DOHH2 (cell line): ENCODE results near the gene TAB3.

Source experiments
- H3F3A ChIP-seq: fragments of 200-600 bp; sonication (generic), shearing (Covaris generic); 2 replicates; pipeline ENCODE4 v1.6.0; 2016; ENCODE audit warnings: antibody characterized with exemption, mild to moderate bottlenecking; ENCODE audit not compliant: control insufficient read depth, insufficient read depth
- H3K27ac ChIP-seq: fragments of 200-600 bp; sonication (generic); 2 replicates; pipeline ENCODE4 v1.5.1; 2014; ENCODE audit warnings: low read depth, mild to moderate bottlenecking, low read length, moderate library complexity
- H3K27me3 ChIP-seq: fragments of 200-600 bp; sonication (generic); 2 replicates; pipeline ENCODE4 v1.6.1; 2014; ENCODE audit warnings: mild to moderate bottlenecking, low read length, mixed read lengths; ENCODE audit not compliant: control insufficient read depth
- H3K36me3 ChIP-seq: fragments of 200-600 bp; sonication (generic); 2 replicates; pipeline ENCODE4 v1.6.1; 2014; ENCODE audit warnings: mild to moderate bottlenecking, low read length, moderate library complexity, mixed read lengths; ENCODE audit not compliant: control insufficient read depth
- H3K4me1 ChIP-seq: fragments of 200-600 bp; sonication (generic); 2 replicates; pipeline ENCODE4 v1.6.1; 2014; ENCODE audit warnings: mild to moderate bottlenecking, low read length, mixed read lengths; ENCODE audit not compliant: control insufficient read depth
- H3K4me2 ChIP-seq: fragments of 200-600 bp; sonication (generic); 2 replicates; pipeline ENCODE4 v1.6.0; 2014; ENCODE audit warnings: mild to moderate bottlenecking, low read length, moderate library complexity
- H3K4me3 ChIP-seq: fragments of 200-600 bp; sonication (generic); 2 replicates; pipeline ENCODE4 v1.5.1; 2014; ENCODE audit warnings: mild to moderate bottlenecking, low read length, mixed read lengths
- H3K79me2 ChIP-seq: fragments of 200-600 bp; sonication (generic); 2 replicates; pipeline ENCODE4 v1.6.1; 2014; ENCODE audit warnings: mild to moderate bottlenecking, low read length, mixed read lengths; ENCODE audit not compliant: control insufficient read depth
- H3K9me2 ChIP-seq: fragments of 200-600 bp; sonication (generic); replicated peaks from 2 replicates; pipeline ENCODE4 v1.6.1; 2014; ENCODE audit warnings: mild to moderate bottlenecking, low read length, mixed read lengths; ENCODE audit not compliant: control insufficient read depth
- H3K9me3 ChIP-seq: fragments of 200-600 bp; sonication (generic); 2 replicates; pipeline ENCODE4 v1.6.1; 2014; ENCODE audit warnings: antibody characterized with exemption, low read length, mixed read lengths; ENCODE audit not compliant: control insufficient read depth, insufficient read depth
- H4K20me1 ChIP-seq: fragments of 200-600 bp; sonication (generic); 2 replicates; pipeline ENCODE4 v1.6.0; 2014; ENCODE audit warnings: low read depth, mild to moderate bottlenecking, antibody characterized with exemption, low read length, moderate library complexity; ENCODE audit not compliant: control insufficient read depth, insufficient read depth
- EZH2phosphoT487 ChIP-seq: fragments of 200-600 bp; sonication (generic); IDR thresholded peaks from 2 replicates; pipeline ENCODE4 v1.6.1; 2017; ENCODE audit warnings: borderline replicate concordance, mild to moderate bottlenecking, antibody characterized with exemption, low read length, moderate library complexity, mixed read lengths
- TF ChIP-seq, protein P1 (sequence below): fragments of 200-600 bp; sonication (generic); IDR thresholded peaks from one replicate; pipeline ENCODE4 v1.5.1; 2014; ENCODE audit warnings: antibody characterized with exemption, mild to moderate bottlenecking, low read depth, low read length; ENCODE audit not compliant: poor library complexity, severe bottlenecking

TAB3 gene

DNA sequence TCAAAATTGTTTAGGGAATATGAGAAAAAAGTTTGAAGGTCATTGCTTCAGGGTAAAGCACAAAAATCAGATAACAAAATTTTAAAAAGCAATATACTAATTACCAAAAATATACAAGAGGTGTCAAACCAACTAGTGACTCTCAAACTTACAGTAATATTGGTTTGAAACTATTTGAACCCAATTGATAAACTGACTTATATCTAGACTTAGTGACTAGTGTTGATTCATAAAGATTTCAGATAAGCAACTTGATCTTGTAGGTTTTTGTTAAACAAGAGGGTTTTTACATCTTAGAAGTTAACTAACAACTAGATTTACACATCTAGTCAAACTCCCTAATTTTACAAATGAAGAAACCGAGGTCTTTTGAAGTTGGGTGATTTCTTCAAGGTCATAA, 7.7 kb downstream of the TAB3 start:
- TF ChIP-seq, protein P1, sequence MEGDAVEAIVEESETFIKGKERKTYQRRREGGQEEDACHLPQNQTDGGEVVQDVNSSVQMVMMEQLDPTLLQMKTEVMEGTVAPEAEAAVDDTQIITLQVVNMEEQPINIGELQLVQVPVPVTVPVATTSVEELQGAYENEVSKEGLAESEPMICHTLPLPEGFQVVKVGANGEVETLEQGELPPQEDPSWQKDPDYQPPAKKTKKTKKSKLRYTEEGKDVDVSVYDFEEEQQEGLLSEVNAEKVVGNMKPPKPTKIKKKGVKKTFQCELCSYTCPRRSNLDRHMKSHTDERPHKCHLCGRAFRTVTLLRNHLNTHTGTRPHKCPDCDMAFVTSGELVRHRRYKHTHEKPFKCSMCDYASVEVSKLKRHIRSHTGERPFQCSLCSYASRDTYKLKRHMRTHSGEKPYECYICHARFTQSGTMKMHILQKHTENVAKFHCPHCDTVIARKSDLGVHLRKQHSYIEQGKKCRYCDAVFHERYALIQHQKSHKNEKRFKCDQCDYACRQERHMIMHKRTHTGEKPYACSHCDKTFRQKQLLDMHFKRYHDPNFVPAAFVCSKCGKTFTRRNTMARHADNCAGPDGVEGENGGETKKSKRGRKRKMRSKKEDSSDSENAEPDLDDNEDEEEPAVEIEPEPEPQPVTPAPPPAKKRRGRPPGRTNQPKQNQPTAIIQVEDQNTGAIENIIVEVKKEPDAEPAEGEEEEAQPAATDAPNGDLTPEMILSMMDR: no peak
- no peak for TF ChIP-seq EZH2phosphoT487
- Histone ChIP-seq H3K27ac (no peak overlapping the region), H3F3A (no peaks in the 10 kb centered on the region)

DNA sequence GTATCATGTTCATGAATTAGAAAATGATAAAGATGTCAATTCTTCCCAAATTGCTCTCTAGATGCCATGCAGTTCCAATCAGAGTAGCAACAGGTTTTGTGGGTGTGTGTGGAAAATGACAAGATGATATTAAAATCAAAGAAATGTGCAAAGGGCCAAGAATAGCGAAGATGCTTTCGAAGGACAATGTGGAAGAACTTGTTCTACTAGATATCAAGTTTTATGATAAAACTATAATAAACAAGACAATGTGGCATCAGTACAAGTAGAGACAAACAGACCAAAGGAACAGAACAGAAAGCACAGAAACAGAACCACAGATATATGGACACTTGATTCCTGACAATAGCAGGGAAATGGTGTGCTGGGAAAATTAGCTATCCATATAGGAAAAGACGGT, 9.0 kb downstream of the TAB3 start:
- Histone ChIP-seq H3K79me2 (peaks cover 66% of the 10 kb centered on the region), H3F3A (no peaks in the 10 kb centered on the region), H3K4me2 (no peak overlapping the region), H3K27me3 (no peaks in the 10 kb centered on the region), H3K9me3 (no peaks in the 10 kb centered on the region), H3K4me3 (no peak overlapping the region), H4K20me1 (no peaks in the 10 kb centered on the region), H3K27ac (no peak overlapping the region), H3K4me1 (no peaks in the 10 kb centered on the region), H3K9me2 (no peaks in the 10 kb centered on the region), H3K36me3 (no peaks in the 10 kb centered on the region)
- no peak for TF ChIP-seq EZH2phosphoT487
- TF ChIP-seq, protein P1: no peak

More for the DNA sequence above, 7.7 kb downstream of the TAB3 start:
- Histone ChIP-seq H4K20me1 (no peaks in the 10 kb centered on the region), H3K4me1 (no peaks in the 10 kb centered on the region), H3K36me3 (no peaks in the 10 kb centered on the region), H3K9me2 (no peaks in the 10 kb centered on the region), H3K9me3 (no peaks in the 10 kb centered on the region), H3K4me3 (no peak overlapping the region), H3K4me2 (no peak overlapping the region), H3K79me2 (peaks cover 71% of the 10 kb centered on the region), H3K27me3 (no peaks in the 10 kb centered on the region)

DNA sequence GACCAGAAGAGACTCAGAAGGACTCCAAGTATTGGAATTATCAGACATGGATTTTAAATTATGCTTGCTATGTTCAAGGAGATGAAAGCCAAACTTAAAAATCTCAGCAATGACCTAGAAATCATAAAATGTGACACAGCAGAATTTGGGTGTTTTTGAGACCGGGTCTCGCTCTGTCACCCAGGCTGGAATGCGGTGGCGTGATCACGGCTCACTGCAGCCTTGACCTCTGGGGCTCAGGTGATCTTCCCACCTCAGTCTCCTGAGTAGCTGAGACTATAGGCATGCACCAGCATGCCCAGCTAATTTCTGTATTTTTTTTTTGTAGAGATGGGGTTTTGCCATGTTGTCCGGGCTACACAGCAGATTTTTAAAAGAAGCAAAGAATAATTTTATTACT, 12.7 kb downstream of the TAB3 start:
- Histone ChIP-seq H3K36me3 (no peaks in the 10 kb centered on the region), H3K4me3 (no peak overlapping the region), H3K27ac (no peak overlapping the region), H3K9me3 (no peaks in the 10 kb centered on the region), H3K4me1 (no peaks in the 10 kb centered on the region), H4K20me1 (no peaks in the 10 kb centered on the region), H3K4me2 (no peak overlapping the region), H3K79me2 (peaks cover 38% of the 10 kb centered on the region), H3K27me3 (no peaks in the 10 kb centered on the region), H3F3A (no peaks in the 10 kb centered on the region), H3K9me2 (no peaks in the 10 kb centered on the region)
- no peak for TF ChIP-seq EZH2phosphoT487
- TF ChIP-seq, protein P1: no peak

DNA sequence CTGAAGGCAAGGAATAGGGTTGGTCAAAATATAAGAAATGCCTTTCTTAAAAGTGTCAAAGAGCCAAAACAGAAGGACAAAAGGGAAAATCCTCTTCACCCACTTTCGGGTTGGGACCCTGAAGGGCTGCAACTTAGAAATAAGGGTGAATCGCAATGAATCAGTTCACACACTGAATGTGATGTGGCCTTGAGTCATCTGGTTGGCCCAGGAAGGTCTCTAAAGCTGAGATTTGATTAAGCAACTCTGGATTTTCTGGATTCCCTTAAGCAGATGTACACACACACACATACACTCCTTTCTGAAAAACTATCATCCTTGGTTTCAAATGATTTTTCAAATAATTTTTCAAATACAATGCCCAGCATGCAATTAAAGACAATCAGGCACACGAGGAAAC, 13.1 kb downstream of the TAB3 start:
- H3K27me3 ChIP-seq: no peaks in the 10 kb centered on the region
- H3K9me3 ChIP-seq: no peaks in the 10 kb centered on the region
- no peaks in the 10 kb centered on the region for H3F3A ChIP-seq
- no peaks in the 10 kb centered on the region for H3K9me2 ChIP-seq
- TF ChIP-seq, protein P1: no peak
- TF ChIP-seq EZH2phosphoT487: no peak
- H3K36me3 ChIP-seq: no peaks in the 10 kb centered on the region
- no peak overlapping the region for H3K4me3 ChIP-seq
- peaks cover 34% of the 10 kb centered on the region for H3K79me2 ChIP-seq
- H3K4me2 ChIP-seq: no peak overlapping the region
- no peak overlapping the region for H3K27ac ChIP-seq
- no peaks in the 10 kb centered on the region for H3K4me1 ChIP-seq
- H4K20me1 ChIP-seq: no peaks in the 10 kb centered on the region
